Upper lobe of left lung (tissue), 6 donors: ENCODE results near the gene LRRFIP1. TPM values are rescaled to one million over a fixed set of nuclear protein-coding genes. Genes with fewer than 3 reads are reported as not detected.
A peak's percentile ranks its signal among the peaks of the same experiment; 100 is the strongest.

Source experiments
- ATAC-seq, 2 donors: fragments of 200-7000 bp; cut with Tn5 transposase; one replicate each; pipeline ENCODE4 v1.9.1; 2022; ENCODE audit warnings: mild to moderate bottlenecking in 2 of 2, moderate library complexity in 2 of 2; ENCODE audit not compliant: low FRiP score in 2 of 2
- DNase-seq, 2 donors: peaks; one replicate each; pipeline ENCODE4 v3.0.0-alpha.2; 2019 to 2020
- H3K27ac ChIP-seq, 4 donors: fragments of 200-600 bp; sonication (generic); one replicate each; pipeline ENCODE4 v1.5.1; 2016 to 2019
- H3K27me3 ChIP-seq, 4 donors: fragments of 200-600 bp; sonication (generic); one replicate each; pipeline ENCODE4 v1.5.1; 2017 to 2019
- H3K36me3 ChIP-seq, 4 donors: fragments of 200-600 bp; sonication (generic); one replicate each; pipeline ENCODE4 v1.5.1; 2016 to 2019
- H3K4me1 ChIP-seq, 4 donors: fragments of 200-600 bp; sonication (generic); one replicate each; pipeline ENCODE4 v1.5.1; 2018 to 2019
- H3K4me3 ChIP-seq, 4 donors: fragments of 200-600 bp; sonication (generic); one replicate each; pipeline ENCODE4 v1.5.1; 2017 to 2019; ENCODE audit warnings: mild to moderate bottlenecking in 2 of 4, moderate library complexity in 1 of 4
- H3K9me3 ChIP-seq, 4 donors: fragments of 200-600 bp; sonication (generic); one replicate each; pipeline ENCODE4 v1.5.1; 2018 to 2019
- EP300 ChIP-seq, 4 donors: sonication (generic); formaldehyde crosslinking; IDR thresholded peaks; one replicate each; pipeline ENCODE4 v1.5.1; 2017; ENCODE audit warnings: antibody characterized with exemption in 4 of 4, control low read depth in 2 of 4
- POLR2A ChIP-seq, 4 donors: fragments of 450-650 bp; IDR thresholded peaks; one replicate each; pipeline ENCODE4 v1.5.1; 2016 to 2017; ENCODE audit warnings: antibody characterized with exemption in 4 of 4, mild to moderate bottlenecking in 2 of 4
- POLR2AphosphoS5 ChIP-seq, 2 donors: sonication (generic); formaldehyde crosslinking; IDR thresholded peaks; one replicate each; pipeline ENCODE4 v1.5.1; 2017; ENCODE audit warnings: antibody characterized with exemption in 2 of 2
- WGBS, 2 donors: methylation state at CpG; one replicate each; pipeline ENCODE4 v1.1.5; 2017 to 2018; 5-methylcytosine and 5-hydroxymethylcytosine counted together
- total RNA-seq, 6 donors: library from RNA; depleted of rRNA in 4 of 6; stranded (reverse); fragments of >200 nt in 4 of 6; gene quantifications; one replicate each; pipeline versions ENCODE4 v1.1.0 to v1.2.1, GENCODE V29; 2016 to 2021
- TF ChIP-seq, protein P1 (sequence below), 6 experiments: fragments of 450-650 bp in 4 of 6; fragments of 200-600 bp in 2 of 6; sonication (generic) in 2 of 6; IDR thresholded peaks; one replicate each; pipeline ENCODE4 v1.5.1; 2016 to 2019; ENCODE audit warnings: antibody characterized with exemption in 6 of 6
- donor health status: DM: no; HTN: no; CAD: no; lungs with moderate emphysema.
- donor health status: DM: no; HTN: yes; CAD: no; lungs with severe emphysema.

The LRRFIP1 gene
- total RNA-seq, 6 donors from 2014 or later, result 185 to 291 (median 242) TPM

DNA sequence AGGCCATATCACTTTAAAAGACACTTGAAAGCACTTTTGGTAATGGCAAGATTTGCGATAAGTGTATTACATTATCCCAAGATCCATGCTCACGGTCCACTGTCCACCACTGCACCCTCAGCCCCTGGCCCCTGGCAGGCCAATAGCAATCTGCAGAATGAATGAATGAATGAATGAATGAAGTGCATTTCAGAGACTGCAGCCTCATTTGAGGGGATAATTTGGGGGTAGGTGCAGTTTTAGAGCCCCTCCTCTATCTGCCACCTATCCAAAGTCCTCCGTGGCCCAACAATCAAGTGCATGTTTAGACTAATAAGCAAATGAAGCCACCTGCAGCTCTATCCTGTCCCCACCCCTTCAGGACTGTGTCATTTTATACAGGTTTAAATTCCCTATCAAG is 169.9 kb downstream of the LRRFIP1 start:
- no peak for DNase-seq
- WGBS, 2 donors, result 96 to 98% methylated on average over 3 of the region's 3 CpGs

DNA sequence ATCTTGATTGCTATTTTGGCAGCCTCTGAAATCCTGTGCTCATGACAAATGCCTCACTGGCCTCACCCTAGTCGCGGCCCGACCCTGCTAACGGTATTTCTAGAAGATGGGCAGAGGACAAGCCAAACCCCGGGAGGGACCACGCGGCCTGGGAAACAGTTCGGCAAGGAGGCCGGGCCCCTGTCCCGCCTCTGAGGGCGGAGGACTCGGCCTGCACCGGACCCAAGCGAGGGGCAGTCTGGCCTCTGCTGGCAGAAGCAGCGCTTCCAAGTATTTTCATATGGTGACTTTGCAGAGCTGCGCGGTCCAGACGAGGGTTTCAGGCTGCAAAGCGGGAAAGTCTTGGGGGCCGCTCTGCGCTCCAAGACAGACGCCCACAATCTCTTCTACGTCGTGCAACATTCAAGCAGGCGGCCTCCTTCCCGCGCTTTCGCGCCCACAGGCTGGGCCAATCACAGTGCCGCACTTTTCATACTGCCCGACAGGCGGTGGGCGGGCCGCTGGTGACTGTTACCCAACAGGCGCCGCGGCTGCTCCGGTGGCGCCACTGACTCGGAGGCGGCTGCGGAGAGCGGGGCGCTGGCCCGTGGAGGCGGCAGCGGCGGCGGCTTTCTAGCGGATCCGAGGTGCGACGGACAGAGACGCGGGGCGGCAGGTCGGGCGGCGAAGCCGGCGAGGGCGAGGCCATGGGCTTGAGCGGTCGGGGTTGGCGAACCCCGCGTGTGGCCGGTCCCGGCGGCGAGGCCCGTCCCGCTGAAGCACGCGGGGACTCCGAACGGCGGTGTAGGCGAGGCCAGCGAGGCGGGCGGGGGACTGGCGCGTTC is 171.1 kb downstream of the LRRFIP1 start, which contains the start of gene RBM44:
Gene RBM44, plus strand, starts transcription at position 544 of the 824 bp plus-strand sequence. CDS start 14,831 bp downstream, outside the sequence.
- ATAC-seq (peak in 1 of 2 donors; percentile 23), DNase-seq (peak in 1 of 2 donors; percentile 83)
- Histone ChIP-seq H3K4me3 (no peak within 1 kb of the TSS), H3K27me3 (no peaks in the 10 kb centered on the region), H3K4me1 (no peaks in the 10 kb centered on the region), H3K27ac (no peak within 1 kb of the TSS), H3K36me3 (no peaks in the 10 kb centered on the region), H3K9me3 (peaks cover 0 to 6% (median 0%) of the 10 kb centered on the region in 4 donors)
- TF ChIP-seq EP300 (IDR thresholded peaks at IDR 0.05) (no peak), POLR2AphosphoS5 (IDR thresholded peaks at IDR 0.05) (no peak), POLR2A (IDR thresholded peaks at IDR 0.05) (no peak)
- TF ChIP-seq, protein P1, sequence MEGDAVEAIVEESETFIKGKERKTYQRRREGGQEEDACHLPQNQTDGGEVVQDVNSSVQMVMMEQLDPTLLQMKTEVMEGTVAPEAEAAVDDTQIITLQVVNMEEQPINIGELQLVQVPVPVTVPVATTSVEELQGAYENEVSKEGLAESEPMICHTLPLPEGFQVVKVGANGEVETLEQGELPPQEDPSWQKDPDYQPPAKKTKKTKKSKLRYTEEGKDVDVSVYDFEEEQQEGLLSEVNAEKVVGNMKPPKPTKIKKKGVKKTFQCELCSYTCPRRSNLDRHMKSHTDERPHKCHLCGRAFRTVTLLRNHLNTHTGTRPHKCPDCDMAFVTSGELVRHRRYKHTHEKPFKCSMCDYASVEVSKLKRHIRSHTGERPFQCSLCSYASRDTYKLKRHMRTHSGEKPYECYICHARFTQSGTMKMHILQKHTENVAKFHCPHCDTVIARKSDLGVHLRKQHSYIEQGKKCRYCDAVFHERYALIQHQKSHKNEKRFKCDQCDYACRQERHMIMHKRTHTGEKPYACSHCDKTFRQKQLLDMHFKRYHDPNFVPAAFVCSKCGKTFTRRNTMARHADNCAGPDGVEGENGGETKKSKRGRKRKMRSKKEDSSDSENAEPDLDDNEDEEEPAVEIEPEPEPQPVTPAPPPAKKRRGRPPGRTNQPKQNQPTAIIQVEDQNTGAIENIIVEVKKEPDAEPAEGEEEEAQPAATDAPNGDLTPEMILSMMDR (IDR thresholded peaks at IDR 0.05), result no peak
- 75 to 87% methylated on average over 70 to 81 of the region's 84 CpGs for WGBS, 2 donors

More for the DNA sequence above, 169.9 kb downstream of the LRRFIP1 start:
- Histone ChIP-seq H3K4me1 (no peaks in the 10 kb centered on the region), H3K27ac (no peak overlapping the region), H3K4me3 (no peak overlapping the region), H3K27me3 (no peaks in the 10 kb centered on the region), H3K9me3 (peaks cover 0 to 6% (median 0%) of the 10 kb centered on the region in 4 donors), H3K36me3 (no peaks in the 10 kb centered on the region)
- TF ChIP-seq POLR2AphosphoS5 (IDR thresholded peaks at IDR 0.05) (no peak), EP300 (IDR thresholded peaks at IDR 0.05) (no peak), POLR2A (IDR thresholded peaks at IDR 0.05) (no peak)
- TF ChIP-seq, protein P1 (IDR thresholded peaks at IDR 0.05), result no peak
- no peak for ATAC-seq

DNA sequence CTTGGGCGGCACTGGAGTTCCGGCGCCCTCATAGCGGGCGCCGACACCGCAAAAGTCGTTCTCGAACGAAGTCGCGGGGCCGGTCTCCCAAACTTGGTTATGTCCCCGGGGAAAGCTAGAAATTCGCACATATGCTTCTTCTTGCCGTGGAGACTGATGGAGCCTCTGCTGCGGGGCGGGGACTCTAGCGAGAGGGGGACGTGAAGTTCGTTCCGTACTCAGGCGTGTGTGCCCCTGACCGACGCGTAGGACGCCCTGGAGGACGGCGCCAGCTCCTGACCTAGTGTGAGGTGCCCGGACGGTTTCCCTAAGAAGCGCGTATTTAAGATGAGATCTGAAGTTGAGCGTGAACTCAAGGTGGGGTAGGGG is 171.7 kb downstream of the LRRFIP1 start:
- Histone ChIP-seq H3K4me1 (no peaks in the 10 kb centered on the region), H3K27me3 (no peaks in the 10 kb centered on the region), H3K4me3 (no peak overlapping the region), H3K27ac (no peak overlapping the region), H3K9me3 (peaks cover 0 to 6% (median 0%) of the 10 kb centered on the region in 4 donors), H3K36me3 (no peaks in the 10 kb centered on the region)
- no peak for DNase-seq
- TF ChIP-seq, protein P1 (IDR thresholded peaks at IDR 0.05), result no peak
- no peak for TF ChIP-seq EP300 (IDR thresholded peaks at IDR 0.05)
- no peak for TF ChIP-seq POLR2A (IDR thresholded peaks at IDR 0.05)
- TF ChIP-seq POLR2AphosphoS5 (IDR thresholded peaks at IDR 0.05), result no peak
- 94 to 95% methylated on average over 23 to 34 of the region's 34 CpGs for WGBS, 2 donors
- no peak for ATAC-seq

DNA sequence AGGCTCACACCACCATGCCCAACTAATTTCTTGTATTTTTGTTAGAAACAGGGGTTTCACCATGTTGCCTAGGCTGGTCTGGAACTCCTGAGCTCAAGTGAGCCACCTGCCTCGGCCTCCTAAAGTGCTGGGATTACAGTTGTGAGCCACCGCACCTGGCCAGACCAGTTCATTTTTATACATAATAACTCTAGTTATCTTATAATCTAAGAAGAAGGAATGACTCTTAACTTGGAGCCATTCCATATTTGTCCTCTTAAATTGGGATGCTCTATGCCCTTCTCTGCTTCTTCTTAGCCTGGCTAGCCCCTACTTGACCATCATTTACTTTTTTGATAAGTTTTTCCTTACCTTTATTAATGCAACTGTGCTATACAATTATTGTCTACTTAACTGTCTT is 174.1 kb downstream of the LRRFIP1 start:
- no peak for ATAC-seq
- Histone ChIP-seq H3K9me3 (peaks cover 0 to 6% (median 0%) of the 10 kb centered on the region in 4 donors), H3K4me1 (no peaks in the 10 kb centered on the region), H3K36me3 (no peaks in the 10 kb centered on the region), H3K27me3 (no peaks in the 10 kb centered on the region), H3K27ac (no peak overlapping the region), H3K4me3 (no peak overlapping the region)
- 89 to 91% methylated on average over 2 of the region's 2 CpGs for WGBS, 2 donors
- TF ChIP-seq POLR2AphosphoS5 (IDR thresholded peaks at IDR 0.05) (no peak), POLR2A (IDR thresholded peaks at IDR 0.05) (no peak), EP300 (IDR thresholded peaks at IDR 0.05) (no peak)
- TF ChIP-seq, protein P1 (IDR thresholded peaks at IDR 0.05), result no peak
- no peak for DNase-seq
